ENCODE results near the gene ASGR1.

ASGR1 gene

GRCh38 chr17:7215652-7216180, 36.5 kb upstream of the ASGR1 start:
- DNase-seq, result peak; percentile 65

GRCh38 chr17:7215136-7215638, 36.0 kb upstream of the ASGR1 start:
- no peak for DNase-seq

- DNase-seq, result peak; percentile 100
Observed at GRCh38 chr17:7214300-7215135, 35.3 kb upstream of the ASGR1 start.

- no peak for DNase-seq
Observed at GRCh38 chr17:7213895-7214299, 34.7 kb upstream of the ASGR1 start.

GRCh38 chr17:7211491-7212273, 32.5 kb upstream of the ASGR1 start:
- no peak for DNase-seq

GRCh38 chr17:7208754-7209460, 29.7 kb upstream of the ASGR1 start:
- no peak for DNase-seq

GRCh38 chr17:7208027-7208571, 28.9 kb upstream of the ASGR1 start:
- no peak for DNase-seq

- DNase-seq, result no peak
Observed at GRCh38 chr17:7207120-7208001, 28.2 kb upstream of the ASGR1 start.

GRCh38 chr17:7205561-7205960, 26.4 kb upstream of the ASGR1 start:
- DNase-seq, result no peak

- DNase-seq, result peak; percentile 93
Observed at GRCh38 chr17:7204828-7205461, 25.8 kb upstream of the ASGR1 start.

- DNase-seq, result no peak
Observed at GRCh38 chr17:7204336-7204735, 25.2 kb upstream of the ASGR1 start.

GRCh38 chr17:7203391-7203790, 24.2 kb upstream of the ASGR1 start:
- no peak for DNase-seq

GRCh38 chr17:7196651-7197401, 17.7 kb upstream of the ASGR1 start:
- DNase-seq, result no peak

- DNase-seq, result no peak
Observed at GRCh38 chr17:7195971-7196370, 16.8 kb upstream of the ASGR1 start.

GRCh38 chr17:7192271-7192937, 13.2 kb upstream of the ASGR1 start:
- no peak for DNase-seq

- DNase-seq, result peak; percentile 16
Observed at GRCh38 chr17:7191571-7192270, 12.6 kb upstream of the ASGR1 start.

- no peak for DNase-seq
Observed at GRCh38 chr17:7191069-7191468, 11.9 kb upstream of the ASGR1 start.

GRCh38 chr17:7190276-7190917, 11.2 kb upstream of the ASGR1 start:
- no peak for DNase-seq

- peak; percentile 15 for DNase-seq
Observed at GRCh38 chr17:7186241-7186640, 7.1 kb upstream of the ASGR1 start.

All from CD4-positive, alpha-beta T cell treated with Interleukin-6 for 4 hours (primary cell).